Nephron (organoid): Measurements from ENCODE around the gene PRAMEF11.
"Not testable (repeated sequence)": the region's sequence is repeated elsewhere in the genome, so short reads cannot be mapped to it uniquely, and the experiment has no call there.

Experiments
- H3K27ac Mint-ChIP-seq, 3 experiments: 2 replicates each; pipeline ENCODE4 v1.8.0; 2020; ENCODE audit warnings: mixed read lengths in 3 of 3, mild to moderate bottlenecking in 2 of 3, moderate library complexity in 1 of 3
- H3K27me3 Mint-ChIP-seq: 2 replicates; pipeline ENCODE4 v1.8.0; 2021; ENCODE audit warnings: low read depth, mild to moderate bottlenecking, moderate library complexity, mixed read lengths
- H3K36me3 Mint-ChIP-seq: 2 replicates; pipeline ENCODE4 v1.8.0; 2020; ENCODE audit warnings: low read depth, mixed read lengths
- H3K4me1 Mint-ChIP-seq: 2 replicates; pipeline ENCODE4 v1.8.0; 2020; ENCODE audit warnings: mixed read lengths
- H3K4me3 Mint-ChIP-seq, 3 experiments: 2 replicates each; pipeline ENCODE4 v1.8.0; 2020; ENCODE audit warnings: mild to moderate bottlenecking in 3 of 3, mixed read lengths in 3 of 3, moderate library complexity in 2 of 3
- H3K9me3 Mint-ChIP-seq: 2 replicates; pipeline ENCODE4 v1.8.0; 2020; ENCODE audit warnings: mixed read lengths
- TF ChIP-seq, protein P1 (sequence below), 3 experiments: fragments of 200-600 bp; sonication (generic); IDR thresholded peaks; one replicate each; pipeline ENCODE4 v1.5.0; 2021; ENCODE audit warnings: antibody characterized with exemption in 3 of 3; ENCODE audit not compliant: unreplicated experiment in 3 of 3

The PRAMEF11 gene

DNA sequence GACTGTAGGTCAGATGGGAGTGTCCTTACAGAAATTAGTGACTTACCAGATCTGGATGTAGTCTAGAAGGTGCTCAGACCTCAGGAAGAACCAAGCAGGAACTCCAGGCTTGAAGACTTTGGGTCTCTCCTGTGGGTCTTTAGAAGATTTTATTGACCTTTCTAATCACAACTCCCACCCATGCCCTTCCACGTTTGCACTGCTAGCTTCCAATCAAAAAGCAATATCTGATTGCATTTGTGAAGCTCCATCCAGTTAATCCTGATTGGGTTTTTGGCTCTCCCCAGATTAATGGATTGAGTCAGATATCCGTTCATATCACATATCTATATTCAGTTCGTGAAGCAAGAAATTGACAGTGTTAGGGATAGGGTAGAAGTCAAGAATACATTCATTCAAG lies at the start of gene PRAMEF11:
TSS of gene PRAMEF11 (minus strand) at position 101 of the 400 bp plus-strand sequence. CDS start 2,621 bp downstream, outside the sequence.
- not testable (repeated sequence) for H3K27ac Mint-ChIP-seq, H3K9me3 Mint-ChIP-seq, H3K4me1 Mint-ChIP-seq, H3K36me3 Mint-ChIP-seq, H3K4me3 Mint-ChIP-seq
- peaks cover 10% of the 10 kb centered on the region for H3K27me3 Mint-ChIP-seq

DNA sequence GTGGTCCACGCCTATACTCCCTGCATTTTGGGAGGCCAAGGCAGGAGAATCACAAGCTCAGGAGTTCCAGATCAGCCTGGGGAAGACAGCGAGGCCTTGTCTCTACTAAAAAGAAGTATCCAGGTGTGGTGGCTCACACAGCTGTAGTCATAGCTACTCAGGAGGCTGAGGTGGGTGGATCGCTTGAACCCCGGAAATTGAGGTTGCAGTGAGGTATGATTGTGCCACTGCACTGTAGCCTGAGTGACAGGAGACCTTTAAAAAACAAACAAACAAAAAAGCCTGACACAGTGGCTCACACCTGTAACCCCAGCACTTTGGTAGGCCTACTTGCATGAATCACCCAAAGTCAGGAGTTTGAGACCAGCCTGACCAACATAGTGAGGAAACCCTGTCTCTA lies 47.2 kb upstream of the PRAMEF11 start:
- H3K4me3 Mint-ChIP-seq, H3K27ac Mint-ChIP-seq, H3K9me3 Mint-ChIP-seq, H3K36me3 Mint-ChIP-seq, H3K4me1 Mint-ChIP-seq, H3K27me3 Mint-ChIP-seq: not testable (repeated sequence)

DNA sequence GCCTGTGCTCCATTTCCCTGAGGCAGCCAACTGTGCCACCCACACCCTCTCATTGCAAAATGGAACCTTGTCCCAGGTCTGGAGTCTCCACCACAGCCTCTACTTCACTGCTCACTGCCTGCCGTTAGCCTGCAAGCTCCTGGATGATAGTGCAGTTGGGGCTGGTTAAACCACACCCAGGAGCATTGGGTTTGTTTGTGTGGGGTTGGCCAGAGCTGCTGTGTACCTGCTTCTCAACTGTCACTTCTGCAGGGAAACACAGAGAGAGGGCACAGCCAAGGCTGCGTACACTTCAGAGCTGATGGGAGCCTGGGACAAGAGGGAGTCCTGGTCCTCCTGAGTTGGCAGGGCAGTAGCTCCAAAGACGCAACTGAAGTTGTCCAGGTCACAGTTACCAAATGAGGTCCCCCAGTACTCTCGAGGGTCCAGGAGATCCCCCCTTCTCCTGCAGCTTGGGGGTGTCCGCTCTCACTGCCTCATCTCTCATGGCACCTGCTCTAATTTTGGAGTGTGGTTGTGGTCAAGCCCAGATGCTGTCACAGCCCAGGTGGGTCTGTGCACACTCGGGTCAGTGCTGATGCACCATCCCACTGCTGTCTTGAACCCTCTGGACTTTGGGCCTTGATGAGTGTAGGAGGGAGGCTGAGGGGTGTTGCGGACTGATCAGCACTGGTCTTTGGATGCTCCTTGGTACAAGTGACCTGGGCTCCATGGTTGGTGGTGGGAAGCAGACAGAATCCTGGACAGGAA lies 32.1 kb upstream of the PRAMEF11 start:
- H3K27me3 Mint-ChIP-seq, H3K27ac Mint-ChIP-seq, H3K4me3 Mint-ChIP-seq, H3K9me3 Mint-ChIP-seq, H3K4me1 Mint-ChIP-seq, H3K36me3 Mint-ChIP-seq: not testable (repeated sequence)

DNA sequence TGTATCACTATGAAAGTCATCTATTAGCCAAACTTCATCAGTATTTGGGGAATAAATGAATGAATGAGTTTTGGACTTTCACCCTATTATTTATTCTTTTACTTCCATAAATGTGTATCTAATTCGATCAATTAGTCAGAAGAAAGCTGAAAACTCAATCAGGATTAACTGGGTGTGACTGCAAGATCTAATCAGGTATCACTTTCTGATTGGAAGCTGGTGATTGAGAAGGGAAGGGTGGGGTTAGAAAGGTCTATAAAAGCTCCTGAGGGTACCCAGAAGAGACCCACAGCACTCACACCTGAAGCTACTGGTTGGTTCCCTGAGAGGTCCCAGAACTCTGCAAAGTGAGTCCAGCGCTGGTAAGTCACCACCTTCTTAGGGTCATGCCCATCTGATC lies 25.6 kb upstream of the PRAMEF11 start, which contains the start of gene PRAMEF2:
TSS of gene PRAMEF2 (plus strand) at position 301 of the 400 bp plus-strand sequence. CDS start 1,924 bp downstream, outside the sequence.
- not testable (repeated sequence) for H3K36me3 Mint-ChIP-seq, H3K4me1 Mint-ChIP-seq, H3K4me3 Mint-ChIP-seq, H3K27ac Mint-ChIP-seq, H3K9me3 Mint-ChIP-seq, H3K27me3 Mint-ChIP-seq

DNA sequence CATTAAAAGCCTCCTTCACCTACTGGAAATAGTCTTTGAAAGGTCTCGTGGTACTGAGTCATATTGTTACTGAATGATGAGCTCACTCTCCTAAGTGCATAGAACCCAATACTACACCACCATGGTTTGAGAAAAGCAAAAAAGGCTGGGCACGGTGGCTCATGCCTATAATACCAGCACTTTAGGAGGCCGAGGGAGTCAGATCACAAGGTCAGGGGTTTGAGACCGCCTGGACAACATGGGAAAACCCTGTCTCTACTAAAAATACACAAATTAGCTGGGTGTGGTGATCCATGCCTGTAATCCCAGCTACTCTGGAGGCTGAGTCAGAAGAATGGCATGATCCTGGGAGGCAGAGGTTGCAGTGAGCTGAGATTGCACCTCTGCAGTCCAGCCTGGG lies 20.6 kb upstream of the PRAMEF11 start:
- no peak overlapping the region for H3K4me3 Mint-ChIP-seq
- H3K9me3 Mint-ChIP-seq: peaks cover 13% of the 10 kb centered on the region
- TF ChIP-seq, protein P1, sequence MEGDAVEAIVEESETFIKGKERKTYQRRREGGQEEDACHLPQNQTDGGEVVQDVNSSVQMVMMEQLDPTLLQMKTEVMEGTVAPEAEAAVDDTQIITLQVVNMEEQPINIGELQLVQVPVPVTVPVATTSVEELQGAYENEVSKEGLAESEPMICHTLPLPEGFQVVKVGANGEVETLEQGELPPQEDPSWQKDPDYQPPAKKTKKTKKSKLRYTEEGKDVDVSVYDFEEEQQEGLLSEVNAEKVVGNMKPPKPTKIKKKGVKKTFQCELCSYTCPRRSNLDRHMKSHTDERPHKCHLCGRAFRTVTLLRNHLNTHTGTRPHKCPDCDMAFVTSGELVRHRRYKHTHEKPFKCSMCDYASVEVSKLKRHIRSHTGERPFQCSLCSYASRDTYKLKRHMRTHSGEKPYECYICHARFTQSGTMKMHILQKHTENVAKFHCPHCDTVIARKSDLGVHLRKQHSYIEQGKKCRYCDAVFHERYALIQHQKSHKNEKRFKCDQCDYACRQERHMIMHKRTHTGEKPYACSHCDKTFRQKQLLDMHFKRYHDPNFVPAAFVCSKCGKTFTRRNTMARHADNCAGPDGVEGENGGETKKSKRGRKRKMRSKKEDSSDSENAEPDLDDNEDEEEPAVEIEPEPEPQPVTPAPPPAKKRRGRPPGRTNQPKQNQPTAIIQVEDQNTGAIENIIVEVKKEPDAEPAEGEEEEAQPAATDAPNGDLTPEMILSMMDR (IDR thresholded peaks at IDR 0.05; ENCODE audit: unreplicated experiment in 3 of 3): no peak
- no peaks in the 10 kb centered on the region for H3K27me3 Mint-ChIP-seq
- H3K27ac Mint-ChIP-seq: no peak overlapping the region
- no peaks in the 10 kb centered on the region for H3K4me1 Mint-ChIP-seq
- no peaks in the 10 kb centered on the region for H3K36me3 Mint-ChIP-seq

DNA sequence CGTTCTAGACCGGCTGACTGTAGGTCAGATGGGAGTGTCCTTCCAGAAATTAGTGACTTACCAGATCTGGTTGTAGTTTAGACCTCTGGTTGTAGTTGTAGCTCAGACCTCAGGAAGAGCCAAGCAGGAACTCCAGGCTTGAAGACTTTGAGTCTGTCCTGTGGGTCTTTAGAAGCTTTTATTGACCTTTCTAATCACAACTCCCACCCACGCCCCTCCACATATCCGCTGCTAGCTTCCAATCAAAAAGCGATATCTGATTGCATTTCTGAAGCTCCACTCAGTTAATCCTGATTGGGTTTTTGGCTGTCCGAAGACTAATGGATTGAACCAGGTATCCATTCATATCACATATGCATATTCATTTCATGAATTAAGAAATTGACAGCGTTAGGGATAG lies 17.4 kb upstream of the PRAMEF11 start, which contains the start of gene HNRNPCL1:
TSS of gene HNRNPCL1 (minus strand) at position 101 of the 400 bp plus-strand sequence. CDS start 431 bp downstream, outside the sequence.
- not testable (repeated sequence) for H3K27me3 Mint-ChIP-seq, H3K27ac Mint-ChIP-seq, H3K4me1 Mint-ChIP-seq, H3K36me3 Mint-ChIP-seq, H3K4me3 Mint-ChIP-seq
- peaks cover 13% of the 10 kb centered on the region for H3K9me3 Mint-ChIP-seq

DNA sequence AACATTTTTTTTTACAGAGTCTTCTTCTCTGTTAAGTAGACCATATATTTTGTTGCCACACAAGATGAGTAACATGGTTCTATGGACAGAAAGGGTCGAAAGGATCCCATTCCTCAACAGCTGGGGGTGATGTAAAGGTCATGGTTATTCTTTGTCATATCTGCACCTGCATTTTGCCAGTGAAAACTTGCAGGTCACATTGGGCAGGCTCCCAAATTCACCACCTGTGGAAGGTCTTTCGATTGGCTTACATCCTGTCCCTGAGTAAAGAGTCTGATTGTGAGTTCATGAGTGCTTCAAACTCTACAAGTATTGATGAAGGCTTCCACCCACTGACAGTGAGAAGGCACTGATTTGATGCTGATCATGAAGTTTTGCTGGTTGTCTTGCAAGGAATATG lies 2.0 kb upstream of the PRAMEF11 start:
- not testable (repeated sequence) for H3K9me3 Mint-ChIP-seq, H3K36me3 Mint-ChIP-seq, H3K4me1 Mint-ChIP-seq, H3K27me3 Mint-ChIP-seq, H3K27ac Mint-ChIP-seq, H3K4me3 Mint-ChIP-seq

DNA sequence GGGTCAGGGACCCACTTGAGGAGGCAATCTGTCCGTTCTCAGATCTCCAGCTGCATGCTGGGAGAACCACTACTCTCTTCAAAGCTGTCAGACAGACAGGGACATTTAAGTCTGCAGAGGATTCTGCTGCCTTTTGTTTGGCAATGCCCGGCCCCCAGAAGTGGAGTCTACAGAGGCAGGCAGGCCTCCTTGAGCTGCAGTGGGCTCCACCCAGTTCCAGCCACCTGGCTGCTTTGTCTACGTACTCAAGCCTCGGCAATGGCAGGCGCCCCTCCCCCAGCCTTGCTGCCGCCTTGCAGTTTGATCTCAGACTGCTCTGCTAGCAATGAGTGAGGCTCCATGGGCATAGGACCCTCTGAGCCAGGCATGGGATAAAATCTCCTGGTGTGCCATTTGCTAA lies 12.1 kb downstream of the PRAMEF11 start:
- Mint-ChIP-seq H3K27me3 (peaks cover 19% of the 10 kb centered on the region), H3K9me3 (peaks cover 13% of the 10 kb centered on the region)
- not testable (repeated sequence) for H3K27ac Mint-ChIP-seq, H3K36me3 Mint-ChIP-seq, H3K4me1 Mint-ChIP-seq, H3K4me3 Mint-ChIP-seq

DNA sequence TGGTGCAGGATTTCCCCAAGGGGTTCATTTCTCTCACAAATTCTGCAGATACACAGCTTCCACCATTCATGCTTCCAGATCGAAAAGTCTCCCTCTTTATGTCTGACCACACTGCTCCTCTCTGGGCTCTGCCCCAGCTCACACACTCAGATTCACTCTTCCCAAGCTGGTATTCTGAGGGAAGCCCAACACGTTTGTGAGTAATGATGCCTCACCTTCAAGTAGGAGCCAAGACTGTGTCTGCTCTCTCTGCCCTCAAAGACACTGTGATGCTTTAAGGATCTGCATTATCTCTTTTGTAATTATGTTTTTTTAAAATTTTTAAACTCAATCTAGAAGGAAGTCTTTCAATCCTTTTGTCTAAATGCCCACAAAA lies 19.8 kb downstream of the PRAMEF11 start:
- Mint-ChIP-seq H3K36me3 (no peaks in the 10 kb centered on the region), H3K27ac (no peak overlapping the region), H3K4me3 (no peak overlapping the region), H3K9me3 (peaks cover 12% of the 10 kb centered on the region), H3K4me1 (no peaks in the 10 kb centered on the region), H3K27me3 (peaks cover 42% of the 10 kb centered on the region)
- TF ChIP-seq, protein P1 (IDR thresholded peaks at IDR 0.05; ENCODE audit: unreplicated experiment in 3 of 3): no peak
